HG03354 (cell line): ENCODE results near the gene ABCF3.
A peak's percentile ranks its signal among the peaks of the same experiment; 100 is the strongest.

Experiments
- ATAC-seq: cut with Tn5 transposase; IDR thresholded peaks from one replicate; pipeline ENCODE4 v1.9.1; 2021; ENCODE audit warnings: mild to moderate bottlenecking; ENCODE audit not compliant: unreplicated experiment, poor library complexity, severe bottlenecking

The ABCF3 gene

DNA sequence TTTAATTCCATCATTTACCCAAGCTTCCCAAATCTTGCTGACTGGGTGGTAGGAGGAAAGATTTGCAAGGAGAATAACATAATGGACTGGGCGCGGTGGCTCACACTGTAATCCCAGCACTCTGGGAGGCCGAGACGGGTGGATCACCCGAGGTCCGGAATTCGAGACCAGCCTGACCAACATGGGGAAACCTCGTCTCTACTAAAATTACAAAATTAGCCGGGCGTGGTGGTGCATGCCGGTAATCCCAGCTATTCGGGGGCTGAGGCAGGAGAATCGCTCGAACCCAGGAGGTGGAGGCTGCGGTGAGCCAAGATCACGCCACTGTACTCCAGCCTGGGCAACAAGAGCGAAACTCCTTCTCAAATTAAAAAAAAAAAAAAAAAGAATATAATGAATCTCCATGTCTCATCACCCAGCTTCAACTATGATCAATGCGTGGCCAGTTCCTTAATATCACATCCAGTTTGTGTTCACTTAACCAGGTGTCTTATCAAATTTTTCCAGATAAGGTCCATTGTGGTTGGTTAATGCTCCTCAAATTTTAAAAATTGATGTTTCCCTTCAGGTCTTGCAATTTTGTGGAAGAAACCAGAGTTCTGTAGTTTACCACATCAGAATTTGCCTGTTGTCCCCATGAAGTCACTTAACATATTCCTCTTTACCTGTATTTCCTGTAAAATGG lies 1.3 kb upstream of the ABCF3 start:
- no peak for ATAC-seq

DNA sequence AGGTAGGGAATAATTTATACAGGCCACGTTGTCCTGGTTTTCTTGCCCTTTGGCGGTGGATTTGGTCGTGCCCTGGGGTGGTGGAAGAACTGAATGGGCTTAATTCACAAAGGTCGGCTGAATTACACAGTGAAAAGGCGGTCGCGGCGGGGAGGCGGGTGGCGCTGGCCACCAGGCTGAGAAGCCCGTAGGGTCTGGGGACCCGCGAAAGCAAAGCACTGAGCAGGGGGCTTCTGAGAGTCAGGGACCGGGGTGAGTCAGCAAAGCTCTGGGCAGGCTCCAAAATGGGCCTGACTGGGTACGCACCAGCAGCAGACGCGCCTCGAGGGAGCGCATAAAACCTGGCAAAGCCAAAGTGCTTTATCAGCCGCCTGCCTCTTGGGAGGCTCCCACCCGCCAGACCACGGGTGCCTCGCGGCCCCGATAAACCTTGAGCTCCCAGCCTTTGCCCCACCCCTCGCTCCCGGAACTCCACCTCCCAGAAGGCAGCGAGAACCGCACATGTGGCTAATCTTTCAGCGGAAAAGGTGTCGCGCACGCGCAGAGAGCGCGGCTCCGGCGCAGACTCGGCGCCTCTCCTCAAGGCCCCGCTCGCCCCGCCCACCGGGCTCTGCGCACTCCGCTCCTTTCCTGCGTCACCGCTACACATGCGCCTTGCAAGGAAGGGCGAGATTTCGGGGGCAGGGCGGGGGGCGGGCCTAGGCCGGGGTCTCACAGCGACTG lies 377 bp upstream of the ABCF3 start:
- ATAC-seq: peak; percentile 92

DNA sequence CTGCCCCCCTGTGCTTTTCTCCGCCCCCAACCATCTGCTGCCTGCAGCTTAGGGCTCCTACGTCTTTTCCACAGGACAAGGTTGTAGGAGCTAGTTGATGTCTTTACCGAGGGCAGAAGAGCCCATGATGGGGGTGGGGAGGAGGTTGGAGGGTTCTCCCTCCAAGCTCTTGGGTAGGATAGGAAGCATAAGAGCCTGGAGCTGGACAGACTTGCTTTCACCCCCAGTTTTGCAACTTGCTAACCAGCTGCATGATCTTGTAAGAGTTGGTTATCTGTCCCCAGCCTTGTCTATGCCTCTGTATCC lies 856 bp downstream of the ABCF3 start:
- ATAC-seq: no peak

DNA sequence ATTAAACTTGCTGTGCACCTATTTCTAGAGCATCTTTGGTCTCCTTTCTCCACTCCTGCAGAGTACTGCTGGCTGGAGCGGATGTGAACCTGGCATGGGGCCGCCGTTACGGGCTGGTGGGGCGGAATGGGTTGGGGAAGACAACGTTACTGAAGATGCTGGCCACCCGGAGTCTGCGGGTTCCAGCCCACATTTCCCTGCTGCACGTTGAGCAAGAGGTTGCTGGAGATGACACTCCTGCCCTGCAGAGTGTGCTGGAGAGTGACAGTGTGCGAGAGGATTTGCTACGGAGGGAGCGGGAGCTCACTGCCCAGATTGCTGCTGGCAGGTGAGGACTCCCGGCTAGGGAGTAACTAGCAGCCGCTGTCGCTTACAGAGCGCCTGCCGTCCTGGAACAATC lies 2.1 kb downstream of the ABCF3 start:
- no peak for ATAC-seq

DNA sequence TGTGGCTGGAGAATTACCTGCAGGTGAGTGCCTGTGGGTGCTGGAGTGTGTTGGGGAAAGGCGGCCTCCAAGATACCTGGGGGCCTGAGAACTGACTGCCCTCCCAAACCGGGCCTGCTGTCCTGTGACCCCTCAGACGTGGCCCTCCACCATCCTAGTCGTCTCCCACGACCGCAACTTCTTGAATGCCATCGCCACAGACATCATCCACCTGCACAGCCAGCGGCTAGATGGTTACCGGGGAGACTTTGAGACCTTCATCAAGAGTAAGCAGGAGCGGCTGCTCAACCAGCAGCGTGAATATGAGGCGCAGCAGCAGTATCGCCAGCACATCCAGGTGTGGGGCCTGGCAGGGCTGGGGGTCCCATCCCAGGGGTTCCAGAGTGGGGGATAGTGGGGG lies 3.4 kb downstream of the ABCF3 start:
- no peak for ATAC-seq

DNA sequence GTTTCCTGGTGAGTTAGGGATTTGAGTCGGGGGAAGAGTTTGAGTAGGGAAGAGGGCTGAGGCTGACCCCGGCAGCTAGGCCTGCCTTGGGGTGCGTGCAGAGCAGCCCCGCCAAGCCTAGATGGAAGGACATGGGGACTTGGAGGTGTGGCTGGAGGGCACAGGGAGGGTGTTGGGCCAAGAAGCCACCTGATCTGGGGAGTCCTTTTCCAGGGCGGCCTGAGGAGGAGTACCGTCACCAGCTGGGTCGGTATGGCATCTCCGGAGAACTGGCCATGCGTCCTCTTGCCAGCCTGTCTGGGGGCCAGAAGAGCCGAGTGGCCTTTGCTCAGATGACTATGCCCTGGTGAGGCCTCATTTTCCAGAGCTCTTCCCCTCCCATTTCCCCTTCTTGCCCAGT lies 6.9 kb downstream of the ABCF3 start:
- ATAC-seq: no peak

DNA sequence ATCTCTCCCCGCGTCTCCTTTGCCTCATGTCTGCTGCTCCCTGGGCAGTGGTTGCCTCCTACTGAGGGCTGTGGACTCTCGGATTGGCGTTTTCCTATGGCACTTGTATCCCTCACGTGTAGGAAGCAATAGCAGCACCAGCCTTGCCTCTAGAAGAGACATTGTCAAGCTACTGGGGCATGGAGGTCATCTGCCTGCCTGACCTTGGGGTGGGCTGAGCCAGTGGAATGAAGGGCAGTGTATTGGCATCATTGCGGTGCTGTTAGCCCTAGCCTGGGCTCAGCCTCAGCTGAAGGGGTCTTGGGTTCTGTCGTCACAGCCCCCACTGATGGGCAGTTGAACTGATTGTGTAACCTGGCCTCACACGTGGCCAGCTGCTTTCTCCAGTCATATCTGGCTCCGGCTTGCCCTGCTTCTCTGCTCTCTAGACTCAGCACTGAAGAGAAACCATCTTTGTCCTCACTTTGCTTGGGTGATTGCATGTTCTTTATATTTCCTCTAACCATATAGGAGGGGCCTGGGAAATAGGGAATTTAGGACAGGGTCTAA lies 8.1 kb downstream of the ABCF3 start:
- no peak for ATAC-seq

DNA sequence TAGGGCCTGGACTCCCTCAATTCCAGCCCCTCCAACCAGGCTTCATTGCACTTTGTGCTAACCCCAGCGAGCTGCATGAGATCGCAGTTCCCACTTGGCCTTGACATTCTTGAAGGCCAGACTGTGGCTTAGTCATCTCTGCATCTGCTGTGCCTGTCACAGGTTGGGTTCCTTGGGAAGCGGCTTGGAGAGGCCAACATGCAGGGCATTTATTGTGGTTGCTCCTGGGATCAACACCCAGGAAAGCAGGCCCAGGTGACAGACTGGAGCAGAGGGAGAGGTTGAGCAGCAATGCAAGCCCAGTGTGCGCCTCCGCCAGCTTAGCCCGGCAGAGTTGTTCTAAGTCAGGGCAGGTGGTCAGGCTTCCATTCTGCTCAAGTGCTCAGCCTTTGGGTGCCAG lies 10.5 kb downstream of the ABCF3 start:
- no peak for ATAC-seq

DNA sequence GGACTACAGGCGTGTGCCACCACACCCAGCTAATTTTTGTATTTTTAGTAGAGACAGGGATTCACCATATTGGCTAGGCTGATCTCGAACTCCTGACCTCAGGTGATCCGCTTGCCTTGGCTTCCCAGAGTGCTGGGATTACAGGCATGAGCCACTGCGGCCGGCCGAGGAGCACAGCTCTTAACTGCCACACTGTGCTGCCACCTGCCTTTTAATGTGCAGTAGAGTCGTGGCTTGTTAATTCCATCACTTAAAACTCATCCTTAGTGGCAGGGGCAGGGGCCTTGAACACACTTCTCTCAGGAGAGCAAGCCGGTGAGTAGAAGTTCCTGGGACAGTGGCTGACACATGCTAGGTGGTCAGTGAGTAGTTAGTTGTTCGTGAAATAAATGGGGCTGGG lies 12.5 kb downstream of the ABCF3 start:
- no peak for ATAC-seq

DNA sequence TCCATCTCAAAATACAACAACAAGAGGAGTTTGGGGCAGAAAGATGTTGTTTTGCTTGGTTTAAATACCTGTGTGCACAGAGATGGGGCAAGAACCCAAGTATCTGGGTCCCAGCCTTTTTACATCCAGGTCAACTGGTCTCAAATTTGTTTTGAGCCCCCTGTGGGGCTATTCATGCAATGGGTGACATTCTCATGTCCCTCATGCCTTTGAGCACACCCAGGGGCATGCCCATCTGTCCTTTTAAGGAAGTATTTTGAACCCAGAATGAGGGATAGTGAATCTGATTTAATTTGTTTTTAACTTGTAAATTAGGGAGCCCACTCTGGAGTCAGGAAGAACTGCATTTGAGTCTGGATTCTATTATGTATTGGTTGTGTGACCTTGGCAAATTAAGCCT lies 14.8 kb downstream of the ABCF3 start:
- ATAC-seq: no peak

DNA sequence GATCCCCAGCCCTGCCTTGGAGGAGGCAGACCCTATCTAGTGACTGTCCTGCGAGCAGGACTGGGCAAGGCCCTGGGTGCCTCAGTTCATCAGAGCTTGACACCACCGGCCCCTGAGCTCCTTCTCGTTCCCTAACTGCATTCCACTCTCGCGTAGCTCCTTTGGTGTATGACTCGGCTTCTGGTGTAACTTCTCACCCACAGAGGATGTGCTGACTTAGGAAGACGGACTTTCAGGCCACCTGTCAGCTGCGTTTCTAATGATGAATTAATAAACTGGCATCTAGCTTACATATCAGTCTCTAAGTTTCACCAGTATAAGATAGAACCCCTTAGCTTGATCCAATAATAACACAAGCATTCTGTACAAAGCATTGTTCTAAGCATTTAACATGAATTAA lies 17.5 kb downstream of the ABCF3 start:
- no peak for ATAC-seq

DNA sequence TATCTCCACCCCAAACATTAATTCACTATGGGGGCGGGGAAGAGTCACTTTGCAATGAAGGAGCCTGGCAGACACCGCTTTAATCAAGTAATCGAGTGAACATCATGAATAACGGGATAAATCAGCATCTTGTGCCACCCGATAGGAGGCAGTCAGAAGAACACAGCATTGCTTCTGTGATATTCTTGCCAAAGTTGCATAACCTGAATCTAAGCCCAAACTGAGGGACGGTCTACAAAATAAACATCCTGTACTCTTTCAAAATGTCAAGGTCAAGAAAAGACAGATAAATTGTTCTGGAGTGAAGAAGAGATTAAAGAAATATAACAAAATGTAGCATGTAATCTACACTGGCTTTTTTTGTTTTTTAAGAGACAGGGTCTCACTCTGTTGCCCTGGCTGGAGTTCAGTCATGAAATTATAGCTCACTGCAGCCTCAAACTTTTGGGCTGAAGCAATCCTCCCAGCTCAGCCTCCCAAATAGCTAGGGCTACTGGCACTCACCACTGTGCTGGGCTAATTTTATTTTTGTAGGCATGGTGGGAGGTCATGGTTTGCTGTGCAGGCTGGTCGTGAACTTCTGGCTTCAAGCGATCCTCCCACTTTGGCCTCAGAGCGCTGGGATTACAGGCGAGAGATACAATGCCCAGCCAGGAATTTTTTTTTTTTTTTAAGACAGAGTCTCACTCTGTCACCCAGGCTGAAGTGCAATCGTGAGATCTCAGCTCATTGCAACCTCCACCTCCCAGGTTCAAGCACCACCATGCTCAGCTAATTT lies 23.3 kb downstream of the ABCF3 start:
- no peak for ATAC-seq

DNA sequence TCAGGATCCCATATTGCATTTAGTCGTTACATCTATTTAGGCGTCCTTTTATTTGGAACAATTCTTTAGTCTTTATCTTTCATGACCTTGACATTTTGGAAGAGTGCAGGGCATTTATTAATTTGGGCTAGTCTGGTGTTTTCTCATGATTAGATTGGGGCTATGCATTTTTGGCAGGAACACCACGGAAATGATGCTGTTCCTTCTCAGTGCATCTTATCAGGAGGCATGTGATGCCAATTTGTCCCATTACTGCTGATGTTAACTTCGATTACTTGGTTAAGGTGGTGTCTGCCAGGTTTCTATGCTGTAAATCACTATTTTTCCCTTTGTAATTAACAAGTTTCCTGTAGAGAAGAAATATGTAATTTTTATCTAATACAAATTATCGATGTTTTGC lies 25.3 kb downstream of the ABCF3 start:
- ATAC-seq: no peak

DNA sequence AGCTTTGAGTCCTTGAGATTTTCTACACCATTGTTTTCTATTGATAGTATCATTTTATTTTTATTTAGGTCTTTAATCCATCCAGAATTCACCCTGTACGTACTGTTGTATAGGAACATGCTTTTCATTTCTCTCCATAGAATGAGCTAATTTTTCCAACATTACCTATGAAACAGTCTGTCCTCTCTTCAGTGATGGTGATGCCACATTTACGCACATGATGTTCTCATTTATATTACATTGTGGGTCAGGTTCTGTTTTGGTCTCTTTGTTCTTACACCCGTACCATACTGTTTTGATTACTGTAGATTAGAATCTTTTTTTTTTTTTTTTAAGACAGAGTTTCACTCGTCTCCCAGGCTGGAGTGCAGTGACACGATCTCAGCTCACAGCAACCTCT lies 25.7 kb downstream of the ABCF3 start:
- no peak for ATAC-seq

DNA sequence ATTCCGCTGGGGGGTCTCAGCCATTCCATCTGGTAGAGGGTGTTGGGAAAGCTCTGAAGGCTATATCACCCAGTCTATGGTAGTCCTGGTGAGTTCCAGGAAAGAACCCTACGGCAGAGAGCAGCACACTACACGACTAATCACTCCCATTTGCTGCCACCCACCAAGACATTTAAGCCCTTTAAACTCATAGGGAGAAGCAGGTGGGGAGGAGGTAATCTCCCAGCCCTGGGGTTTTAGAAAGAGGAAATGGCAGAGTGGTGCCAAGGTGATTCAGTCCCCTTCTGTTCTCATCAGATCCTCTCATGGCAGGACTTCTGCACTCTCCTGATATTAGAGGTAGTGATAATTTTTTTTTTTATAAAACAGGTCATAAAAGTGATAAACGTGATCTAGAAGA lies 32.8 kb downstream of the ABCF3 start:
- no peak for ATAC-seq

DNA sequence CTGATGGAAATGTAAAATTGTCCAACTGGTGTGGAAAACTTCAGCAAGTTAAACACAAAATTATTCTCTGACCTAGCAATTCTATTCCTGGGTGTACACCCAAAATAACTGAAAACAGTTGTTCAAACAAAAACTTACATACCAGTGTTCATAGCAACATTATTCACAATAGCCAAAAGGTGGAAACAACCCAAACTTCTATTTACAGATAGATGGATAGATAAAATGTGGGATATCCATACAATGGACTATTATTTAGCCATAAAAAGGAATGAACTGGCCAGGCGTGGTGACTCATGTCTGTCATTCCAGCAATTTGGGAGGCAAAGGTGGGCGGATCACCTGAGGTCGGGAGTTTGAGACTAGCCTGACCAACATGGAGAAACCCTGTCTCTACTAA lies 36.5 kb downstream of the ABCF3 start:
- ATAC-seq: no peak

DNA sequence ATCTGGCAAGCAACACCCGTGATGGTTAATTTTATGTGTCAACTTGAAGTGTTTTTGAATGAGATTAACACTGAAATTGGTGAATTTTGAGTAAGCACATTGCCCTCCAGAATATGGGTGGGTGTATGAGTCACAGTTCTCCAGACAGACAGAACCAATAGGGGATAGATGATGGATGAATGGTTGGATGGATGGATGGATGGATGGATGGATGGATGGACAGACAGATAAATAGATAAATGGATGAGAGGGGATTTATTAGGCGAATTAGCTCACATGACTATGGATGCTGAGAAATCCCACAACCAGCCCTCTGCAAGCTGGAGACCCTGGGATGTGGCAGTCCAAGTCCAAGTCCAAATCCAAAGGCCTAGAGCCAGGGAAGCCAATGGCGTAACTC lies 37.9 kb downstream of the ABCF3 start:
- no peak for ATAC-seq

DNA sequence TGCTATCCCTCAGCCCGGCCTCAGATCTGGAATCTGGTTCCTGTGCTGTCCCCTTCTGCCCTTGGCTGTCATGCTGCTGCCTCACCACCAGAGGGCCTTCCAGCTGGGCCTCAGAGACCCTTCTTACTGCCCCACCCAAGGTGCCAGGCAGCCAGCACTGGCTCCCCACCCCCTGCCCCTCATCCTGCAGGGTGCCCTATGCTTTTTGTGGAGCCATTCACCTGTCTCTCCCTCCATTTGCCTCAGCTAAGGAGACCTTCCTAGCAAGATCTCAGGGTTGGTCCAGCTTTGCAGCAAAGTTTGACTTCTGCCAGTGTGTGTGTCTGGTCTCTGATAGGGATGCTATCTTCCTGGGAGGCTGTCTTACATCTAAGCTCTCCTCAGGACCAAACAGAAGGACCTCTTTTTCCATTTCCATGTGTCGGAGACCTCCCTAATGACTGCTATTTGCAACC lies 41.5 kb downstream of the ABCF3 start:
- ATAC-seq: no peak

DNA sequence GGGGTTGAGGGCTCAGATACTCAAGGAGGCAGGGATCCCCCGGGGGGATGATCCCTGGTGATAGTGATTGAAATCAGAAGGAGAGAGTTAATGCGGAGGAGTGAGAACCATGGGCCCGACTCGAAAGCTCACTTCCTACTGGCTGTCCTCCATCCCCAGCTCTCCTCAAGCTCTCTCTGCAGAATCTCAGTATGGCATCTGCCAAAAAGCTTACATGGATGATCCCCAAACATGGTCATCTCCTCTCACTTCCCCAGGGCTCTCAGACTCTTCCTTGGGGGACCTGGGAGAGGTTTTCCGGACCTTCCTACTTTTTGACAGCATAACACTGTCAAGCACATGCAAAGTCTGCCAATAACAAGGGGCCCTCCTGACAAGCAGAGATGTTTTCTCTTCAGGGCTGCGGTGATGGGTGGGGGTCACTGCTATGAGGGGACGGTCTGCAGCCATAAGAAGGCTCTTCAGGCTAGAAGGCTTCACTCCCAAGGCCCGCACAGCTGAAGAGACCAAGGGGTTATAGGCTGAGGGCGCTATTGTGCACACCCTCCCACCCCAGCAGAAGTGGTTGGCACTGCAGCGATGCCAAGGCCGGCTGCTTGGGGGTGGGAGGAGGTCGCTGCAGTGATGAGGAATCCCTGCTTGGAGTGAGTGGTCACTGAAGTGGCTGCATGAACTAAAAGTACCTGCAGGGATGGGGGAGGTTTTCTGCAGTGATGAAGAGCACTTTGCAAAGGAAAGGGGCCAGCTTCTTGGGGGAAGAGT lies 42.6 kb downstream of the ABCF3 start:
- ATAC-seq: no peak
